GM19025 (cell line): ENCODE results near the gene HS3ST4.

Experiments
- ATAC-seq: cut with Tn5 transposase; IDR thresholded peaks from one replicate; pipeline ENCODE4 v1.9.1; 2021; ENCODE audit warnings: mild to moderate bottlenecking, low read depth, moderate library complexity; ENCODE audit not compliant: unreplicated experiment

Gene HS3ST4

DNA sequence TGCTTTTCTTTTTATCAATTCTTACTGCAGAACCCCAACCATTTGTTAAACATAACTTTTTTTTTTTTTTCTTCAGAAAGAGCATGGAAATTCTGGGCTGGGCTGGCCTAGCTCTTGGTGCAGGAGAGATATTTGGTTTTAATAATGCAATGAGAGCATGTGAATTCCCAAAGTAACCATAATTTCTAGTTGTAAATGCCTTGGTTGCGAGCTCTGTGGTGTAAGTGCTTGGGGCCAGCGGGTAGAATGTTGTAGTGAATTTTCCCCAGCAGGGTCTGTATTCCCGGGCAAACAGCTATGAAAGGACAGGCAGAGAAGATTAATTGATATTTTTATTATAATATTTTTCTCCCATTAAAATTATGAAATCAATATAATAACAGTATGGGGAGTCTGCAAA lies 465.6 kb downstream of the HS3ST4 start:
- no peak for ATAC-seq

- no peak for ATAC-seq
These were observed 466.5 kb downstream of the HS3ST4 start for GRCh38 chr16:26158142-26158759.

- no peak for ATAC-seq
These were observed 469.9 kb downstream of the HS3ST4 start for GRCh38 chr16:26161461-26162180.

DNA sequence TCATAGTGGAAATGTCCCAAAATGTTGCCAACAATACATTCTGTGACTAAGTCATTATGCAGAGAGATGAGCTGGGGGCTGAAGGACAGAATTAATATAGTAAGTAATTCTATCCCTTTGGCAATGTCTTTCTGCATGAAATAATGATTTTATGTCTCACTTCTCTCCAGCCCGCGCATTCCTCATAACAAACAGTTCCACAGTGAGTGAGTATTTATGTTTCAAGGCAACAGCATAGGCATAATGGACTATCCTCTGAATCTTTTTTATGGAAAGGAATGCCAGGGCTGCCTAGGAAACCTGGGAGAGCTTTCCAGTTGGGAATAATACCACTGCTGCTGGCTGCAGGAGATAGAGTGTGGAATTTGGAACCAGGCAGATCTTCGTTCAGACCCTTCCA lies 477.7 kb downstream of the HS3ST4 start:
- no peak for ATAC-seq

DNA sequence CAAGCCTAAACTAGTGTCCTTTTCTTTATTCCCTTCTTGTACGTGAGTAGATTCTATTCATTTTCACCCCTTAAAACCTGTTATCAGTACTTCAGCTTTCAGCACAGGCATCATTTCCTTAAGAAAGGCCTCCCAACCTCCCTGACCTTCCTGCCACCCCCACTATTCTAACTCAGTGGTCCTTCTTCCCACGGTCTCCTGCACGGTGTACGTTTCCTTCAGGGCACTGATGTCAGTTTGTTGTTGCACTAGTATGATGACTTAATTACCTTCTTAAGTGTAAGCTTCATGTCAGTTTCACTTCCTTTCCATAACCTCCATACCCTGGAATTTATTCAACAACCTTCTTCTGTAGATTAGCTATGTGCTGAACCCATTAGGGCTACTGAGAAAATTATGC lies 484.2 kb downstream of the HS3ST4 start:
- ATAC-seq = no peak

DNA sequence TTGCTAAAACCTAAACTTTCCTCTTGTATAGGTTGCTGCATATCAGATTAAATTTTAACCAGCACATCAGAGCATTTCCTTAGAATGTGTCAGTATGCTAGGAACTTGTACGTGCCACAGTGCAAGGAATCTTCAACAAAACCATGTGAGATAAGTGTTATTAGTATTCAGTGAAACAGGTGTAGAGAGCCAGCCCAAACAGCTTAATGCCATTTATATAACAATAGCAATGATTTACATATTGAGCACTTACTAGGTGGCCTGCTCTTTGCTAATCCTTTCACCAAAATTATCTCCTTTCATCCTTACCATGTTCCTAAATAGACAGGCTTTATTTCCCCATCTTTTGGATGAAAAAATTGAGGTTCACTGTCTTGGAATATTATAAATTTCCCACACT lies 485.7 kb downstream of the HS3ST4 start:
- no peak for ATAC-seq

DNA sequence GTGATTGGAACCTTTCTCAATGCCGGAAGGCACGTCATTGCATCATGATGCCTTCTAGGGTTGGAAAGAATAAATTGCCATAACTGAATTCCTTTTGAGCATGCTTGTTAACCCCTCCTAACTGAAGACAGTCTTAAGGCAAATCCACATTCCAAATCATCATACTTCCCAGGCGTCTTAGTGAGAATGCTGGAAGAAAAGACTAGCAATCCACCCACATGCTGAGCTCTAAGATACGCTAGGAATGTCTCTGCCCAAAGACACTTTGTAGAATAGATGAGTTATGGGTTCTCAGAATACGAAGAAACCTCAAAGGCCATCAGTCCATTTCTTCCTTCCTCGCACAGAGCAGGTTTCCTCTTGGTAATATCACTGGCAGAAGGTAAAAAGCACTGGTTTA lies 486.5 kb downstream of the HS3ST4 start:
- no peak for ATAC-seq

DNA sequence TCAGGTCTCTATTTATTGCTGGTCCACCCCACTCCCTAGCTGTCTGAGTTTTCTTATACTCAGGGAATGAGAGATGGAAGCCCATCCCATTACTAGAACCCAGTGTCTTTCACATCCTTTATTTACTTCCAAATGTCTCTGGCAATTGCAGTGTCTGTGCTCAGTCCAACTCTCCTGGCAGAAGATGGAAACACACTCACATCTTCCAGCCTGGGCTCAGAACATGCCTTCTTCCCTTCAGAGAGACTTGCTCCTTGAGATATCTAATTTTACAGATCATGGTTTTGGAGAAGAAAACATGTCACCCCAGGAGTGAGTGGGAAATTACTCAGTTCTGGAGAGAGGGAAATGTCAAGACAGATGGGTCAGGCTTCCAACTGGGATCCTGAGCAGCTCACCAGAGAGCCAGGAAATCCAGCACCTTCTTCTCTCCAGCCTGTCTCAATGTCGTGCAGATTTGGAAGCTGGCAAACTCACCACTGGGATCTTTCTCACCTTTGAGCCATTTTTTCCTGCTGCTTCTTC lies 494.4 kb downstream of the HS3ST4 start:
- ATAC-seq = no peak
